Uterus (tissue), 4 donors: ENCODE results near the gene PPARGC1A. TPM values are rescaled to one million over a fixed set of nuclear protein-coding genes. Genes with fewer than 3 reads are reported as not detected.

Experiments used
- DNase-seq, 2 donors: peaks; one replicate each; pipeline ENCODE4 v3.0.0-alpha.2; 2019 to 2020
- H3K27ac ChIP-seq, 2 donors: fragments of 200-600 bp; sonication (generic); 1 replicate in 1 of 2; 2 replicates in 1 of 2; pipeline ENCODE4 v1.5.1; 2016 to 2018
- H3K27me3 ChIP-seq, 2 donors: fragments of 200-600 bp; sonication (generic); one replicate each; pipeline ENCODE4 v1.5.1; 2018 to 2019; ENCODE audit warnings: control low read depth in 1 of 2
- H3K36me3 ChIP-seq, 2 donors: fragments of 200-600 bp; sonication (generic); one replicate each; pipeline ENCODE4 v1.5.1; 2019; ENCODE audit warnings: control low read depth in 1 of 2
- H3K4me1 ChIP-seq, 2 donors: fragments of 200-600 bp; sonication (generic); one replicate each; pipeline ENCODE4 v1.5.1; 2018 to 2019; ENCODE audit warnings: control low read depth in 1 of 2
- H3K4me3 ChIP-seq, 2 donors: fragments of 200-600 bp; sonication (generic); 1 replicate in 1 of 2; 2 replicates in 1 of 2; pipeline ENCODE4 v1.5.1; 2018 to 2019; ENCODE audit warnings: mild to moderate bottlenecking in 1 of 2
- H3K9me3 ChIP-seq, 2 donors: fragments of 200-600 bp; sonication (generic); one replicate each; pipeline ENCODE4 v1.5.1; 2019; ENCODE audit warnings: control low read depth in 1 of 2
- POLR2A ChIP-seq, 2 donors: fragments of 450-650 bp; IDR thresholded peaks; one replicate each; pipeline ENCODE4 v1.6.1; 2016; ENCODE audit warnings: antibody characterized with exemption in 2 of 2, mild to moderate bottlenecking in 1 of 2, moderate library complexity in 1 of 2
- intact Hi-C: fragments of 100-400 bp; cut with DNase I; formaldehyde crosslinking; loops from one replicate; pipeline ENCODE4 v1.15.1; 2023; ENCODE audit warnings: low total_unique reads
- total RNA-seq, 4 donors: library from RNA; depleted of rRNA in 3 of 4; stranded (reverse); fragments of >200 nt in 3 of 4; gene quantifications; one replicate each; pipeline versions ENCODE4 v1.1.0 to v1.2.4, GENCODE V29; 2014 to 2023
- TF ChIP-seq, protein P1 (sequence below), 4 experiments: fragments of 200-600 bp in 2 of 4; fragments of 450-650 bp in 2 of 4; sonication (generic) in 2 of 4; IDR thresholded peaks; one replicate each; pipeline ENCODE4 v1.5.1; 2016 to 2019; ENCODE audit warnings: antibody characterized with exemption in 4 of 4, mild to moderate bottlenecking in 2 of 4, moderate library complexity in 1 of 4
- donor health status: DM: yes; HTN: yes; CAD: no.

Gene PPARGC1A
- total RNA-seq, 4 donors from 2014 or later, result 1.5 to 6.0 (median 3.2) TPM

DNA sequence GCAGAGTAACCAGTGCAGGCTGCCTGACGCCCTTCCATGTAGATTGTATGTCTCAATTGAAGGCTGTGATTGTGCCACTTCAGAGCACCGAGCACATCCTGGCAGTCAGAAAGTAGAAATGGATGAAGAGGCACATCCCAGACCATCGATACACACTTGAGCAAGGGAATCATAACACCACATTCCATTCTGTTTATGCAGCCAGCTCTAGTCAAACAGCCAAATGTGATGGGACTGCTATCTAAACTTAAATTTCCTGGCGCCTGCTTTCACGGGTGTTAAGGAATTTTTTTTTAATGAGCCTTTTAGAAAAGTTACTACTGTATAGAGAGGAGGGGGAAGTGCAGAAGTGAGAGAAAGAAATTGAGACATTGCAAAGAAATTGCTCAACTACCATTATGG lies 84.4 kb downstream of the PPARGC1A start:
- H3K27ac ChIP-seq, result no peak overlapping the region
- no peaks in the 10 kb centered on the region for H3K9me3 ChIP-seq
- intact Hi-C loops, result no loop called here
- H3K36me3 ChIP-seq, result no peaks in the 10 kb centered on the region
- no peak overlapping the region for H3K4me3 ChIP-seq
- no peak for DNase-seq
- H3K27me3 ChIP-seq, result no peaks in the 10 kb centered on the region
- no peaks in the 10 kb centered on the region for H3K4me1 ChIP-seq
- TF ChIP-seq, protein P1, sequence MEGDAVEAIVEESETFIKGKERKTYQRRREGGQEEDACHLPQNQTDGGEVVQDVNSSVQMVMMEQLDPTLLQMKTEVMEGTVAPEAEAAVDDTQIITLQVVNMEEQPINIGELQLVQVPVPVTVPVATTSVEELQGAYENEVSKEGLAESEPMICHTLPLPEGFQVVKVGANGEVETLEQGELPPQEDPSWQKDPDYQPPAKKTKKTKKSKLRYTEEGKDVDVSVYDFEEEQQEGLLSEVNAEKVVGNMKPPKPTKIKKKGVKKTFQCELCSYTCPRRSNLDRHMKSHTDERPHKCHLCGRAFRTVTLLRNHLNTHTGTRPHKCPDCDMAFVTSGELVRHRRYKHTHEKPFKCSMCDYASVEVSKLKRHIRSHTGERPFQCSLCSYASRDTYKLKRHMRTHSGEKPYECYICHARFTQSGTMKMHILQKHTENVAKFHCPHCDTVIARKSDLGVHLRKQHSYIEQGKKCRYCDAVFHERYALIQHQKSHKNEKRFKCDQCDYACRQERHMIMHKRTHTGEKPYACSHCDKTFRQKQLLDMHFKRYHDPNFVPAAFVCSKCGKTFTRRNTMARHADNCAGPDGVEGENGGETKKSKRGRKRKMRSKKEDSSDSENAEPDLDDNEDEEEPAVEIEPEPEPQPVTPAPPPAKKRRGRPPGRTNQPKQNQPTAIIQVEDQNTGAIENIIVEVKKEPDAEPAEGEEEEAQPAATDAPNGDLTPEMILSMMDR (IDR thresholded peaks at IDR 0.05), result no peak
- no peak for TF ChIP-seq POLR2A (IDR thresholded peaks at IDR 0.05)

DNA sequence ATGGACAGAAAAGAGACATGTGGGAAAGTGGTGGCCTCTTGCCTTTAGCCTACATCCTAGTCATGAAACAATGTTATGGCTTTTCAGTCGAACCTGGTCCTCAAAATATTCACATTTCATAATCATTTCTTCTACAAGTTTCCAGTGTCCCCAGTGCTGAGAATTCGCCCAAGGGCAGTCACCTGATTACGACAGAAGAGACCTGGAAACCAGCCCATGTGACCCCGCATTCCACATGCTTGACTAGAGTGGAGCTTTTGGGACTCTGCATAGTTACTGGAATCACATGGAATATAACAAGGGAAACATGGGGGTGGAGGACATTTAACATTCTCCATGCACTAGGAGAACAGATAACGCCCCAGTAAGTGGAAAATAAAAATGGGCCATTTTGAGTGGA lies 100.1 kb downstream of the PPARGC1A start:
- intact Hi-C loops, result no loop called here
- H3K36me3 ChIP-seq, result no peaks in the 10 kb centered on the region
- H3K9me3 ChIP-seq, result no peaks in the 10 kb centered on the region
- H3K27me3 ChIP-seq, result no peaks in the 10 kb centered on the region
- no peak overlapping the region for H3K4me3 ChIP-seq
- H3K27ac ChIP-seq, result no peak overlapping the region
- TF ChIP-seq, protein P1 (IDR thresholded peaks at IDR 0.05), result no peak
- no peak for TF ChIP-seq POLR2A (IDR thresholded peaks at IDR 0.05)
- peak; percentile 37 to 45 for DNase-seq
- H3K4me1 ChIP-seq, result no peaks in the 10 kb centered on the region

DNA sequence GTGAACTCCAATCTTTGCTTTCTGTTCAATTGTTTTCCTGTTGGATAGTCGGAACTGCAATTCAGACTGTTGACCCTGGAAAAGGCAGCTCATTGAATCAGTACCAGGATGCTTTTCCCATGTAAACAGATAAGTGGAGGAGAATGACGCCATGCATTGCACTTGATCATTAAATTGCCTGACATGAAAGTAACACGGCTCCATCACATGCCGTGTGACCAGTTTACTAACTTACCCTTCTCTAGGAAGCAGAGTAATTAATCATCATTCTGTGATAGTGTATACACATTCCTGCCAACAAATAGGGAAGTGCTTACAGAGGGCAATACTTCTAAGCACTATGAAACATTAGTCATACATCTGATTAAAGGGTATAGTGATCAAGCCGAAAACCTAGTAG lies 101.4 kb downstream of the PPARGC1A start:
- intact Hi-C loops, result no loop called here
- TF ChIP-seq, protein P1 (IDR thresholded peaks at IDR 0.05), result no peak
- TF ChIP-seq POLR2A (IDR thresholded peaks at IDR 0.05), result no peak
- Histone ChIP-seq H3K4me3 (no peak overlapping the region), H3K27ac (no peak overlapping the region), H3K4me1 (no peaks in the 10 kb centered on the region), H3K27me3 (no peaks in the 10 kb centered on the region), H3K36me3 (no peaks in the 10 kb centered on the region), H3K9me3 (no peaks in the 10 kb centered on the region)
- DNase-seq, result no peak

DNA sequence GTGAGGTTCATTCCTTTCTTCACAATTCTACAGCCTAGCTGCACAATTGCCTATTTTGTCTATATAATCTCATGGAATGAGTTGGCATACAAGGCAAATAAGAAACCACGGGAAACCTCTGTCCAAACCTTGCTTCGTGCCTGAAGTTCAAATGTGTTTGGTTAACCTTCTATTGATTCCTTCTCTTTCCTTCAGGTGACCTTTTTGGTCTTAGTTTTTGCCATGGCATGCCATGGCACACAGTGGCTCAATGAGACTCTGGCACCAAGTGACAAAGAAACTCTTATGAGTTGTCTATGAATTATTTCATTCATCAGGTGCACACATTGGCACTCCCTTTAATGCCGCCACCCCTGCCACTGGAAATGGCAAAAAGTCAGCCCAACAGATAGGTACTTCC lies 101.8 kb downstream of the PPARGC1A start:
- Histone ChIP-seq H3K4me1 (no peaks in the 10 kb centered on the region), H3K4me3 (no peak overlapping the region), H3K9me3 (no peaks in the 10 kb centered on the region), H3K27me3 (no peaks in the 10 kb centered on the region), H3K27ac (no peak overlapping the region), H3K36me3 (no peaks in the 10 kb centered on the region)
- intact Hi-C loops, result no loop called here
- TF ChIP-seq, protein P1 (IDR thresholded peaks at IDR 0.05), result no peak
- no peak for TF ChIP-seq POLR2A (IDR thresholded peaks at IDR 0.05)
- DNase-seq, result no peak

GRCh38 chr4:23782778-23783437 lies 106.9 kb downstream of the PPARGC1A start:
- Histone ChIP-seq H3K36me3 (no peaks in the 10 kb centered on the region), H3K27me3 (no peaks in the 10 kb centered on the region), H3K9me3 (no peaks in the 10 kb centered on the region), H3K4me3 (no peak overlapping the region), H3K4me1 (no peaks in the 10 kb centered on the region), H3K27ac (no peak overlapping the region)
- TF ChIP-seq, protein P1 (IDR thresholded peaks at IDR 0.05), result no peak
- TF ChIP-seq POLR2A (IDR thresholded peaks at IDR 0.05), result no peak
- no peak for DNase-seq
- intact Hi-C loops, result no loop called here
